OCI-M1 (cell line): ENCODE data around the gene B3GNT3.
A peak's percentile ranks its signal among the peaks of the same experiment; 100 is the strongest.

ENCODE experiments used
- DNase-seq: peaks from one replicate; lab custom pipeline; 2025; lab: John Stamatoyannopoulos, UW

Gene B3GNT3, protein sequence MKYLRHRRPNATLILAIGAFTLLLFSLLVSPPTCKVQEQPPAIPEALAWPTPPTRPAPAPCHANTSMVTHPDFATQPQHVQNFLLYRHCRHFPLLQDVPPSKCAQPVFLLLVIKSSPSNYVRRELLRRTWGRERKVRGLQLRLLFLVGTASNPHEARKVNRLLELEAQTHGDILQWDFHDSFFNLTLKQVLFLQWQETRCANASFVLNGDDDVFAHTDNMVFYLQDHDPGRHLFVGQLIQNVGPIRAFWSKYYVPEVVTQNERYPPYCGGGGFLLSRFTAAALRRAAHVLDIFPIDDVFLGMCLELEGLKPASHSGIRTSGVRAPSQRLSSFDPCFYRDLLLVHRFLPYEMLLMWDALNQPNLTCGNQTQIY

GRCh38 chr19:17794731-17795494 is at the start of gene B3GNT3:
Gene B3GNT3, plus strand, starts transcription at chr19:17795138. Its CDS starts 12,670 bp downstream, at chr19:17807808.
- no peak for DNase-seq

- DNase-seq, result peak; percentile 97
Observed at GRCh38 chr19:17747205-17748098, 47.5 kb upstream of the B3GNT3 start.

DNA sequence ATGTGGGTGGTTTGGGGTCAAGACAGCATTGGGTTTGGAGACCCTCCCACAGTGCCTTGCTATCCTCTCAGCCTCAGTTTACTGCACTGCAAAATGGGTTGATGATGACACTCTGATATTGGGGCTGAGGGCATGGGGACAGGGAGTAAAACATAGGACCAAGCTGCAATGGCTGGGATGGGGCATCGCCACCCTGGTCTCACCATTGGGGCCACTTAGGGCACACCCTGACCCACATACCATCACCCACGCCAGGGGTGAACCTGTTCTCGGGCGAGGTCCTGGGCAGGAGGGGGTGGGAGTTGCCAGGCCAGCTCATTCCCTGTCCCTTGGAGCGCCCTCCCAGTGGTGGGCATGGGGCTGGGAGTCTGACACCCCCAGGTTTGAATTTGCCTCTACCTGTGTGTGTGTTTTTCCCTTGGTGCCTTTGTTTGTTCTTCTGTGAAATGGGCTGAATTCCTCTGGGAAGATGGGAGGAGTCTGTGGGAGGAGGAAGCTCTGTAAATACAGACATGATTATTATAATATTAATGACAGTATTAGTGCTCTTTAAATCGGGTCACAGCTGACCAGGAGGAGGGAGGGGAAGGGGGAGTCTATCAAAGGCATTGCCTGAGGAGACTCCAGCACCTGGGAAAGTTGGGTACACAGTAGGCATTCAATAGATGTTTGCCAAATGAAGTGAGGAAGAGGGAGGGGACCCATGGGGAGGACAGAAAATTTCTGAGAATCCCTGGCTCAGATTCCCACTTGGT is 45.9 kb upstream of the B3GNT3 start:
- DNase-seq, result no peak

GRCh38 chr19:17749912-17750317 is 45.0 kb upstream of the B3GNT3 start:
- peak; percentile 22 for DNase-seq

DNA sequence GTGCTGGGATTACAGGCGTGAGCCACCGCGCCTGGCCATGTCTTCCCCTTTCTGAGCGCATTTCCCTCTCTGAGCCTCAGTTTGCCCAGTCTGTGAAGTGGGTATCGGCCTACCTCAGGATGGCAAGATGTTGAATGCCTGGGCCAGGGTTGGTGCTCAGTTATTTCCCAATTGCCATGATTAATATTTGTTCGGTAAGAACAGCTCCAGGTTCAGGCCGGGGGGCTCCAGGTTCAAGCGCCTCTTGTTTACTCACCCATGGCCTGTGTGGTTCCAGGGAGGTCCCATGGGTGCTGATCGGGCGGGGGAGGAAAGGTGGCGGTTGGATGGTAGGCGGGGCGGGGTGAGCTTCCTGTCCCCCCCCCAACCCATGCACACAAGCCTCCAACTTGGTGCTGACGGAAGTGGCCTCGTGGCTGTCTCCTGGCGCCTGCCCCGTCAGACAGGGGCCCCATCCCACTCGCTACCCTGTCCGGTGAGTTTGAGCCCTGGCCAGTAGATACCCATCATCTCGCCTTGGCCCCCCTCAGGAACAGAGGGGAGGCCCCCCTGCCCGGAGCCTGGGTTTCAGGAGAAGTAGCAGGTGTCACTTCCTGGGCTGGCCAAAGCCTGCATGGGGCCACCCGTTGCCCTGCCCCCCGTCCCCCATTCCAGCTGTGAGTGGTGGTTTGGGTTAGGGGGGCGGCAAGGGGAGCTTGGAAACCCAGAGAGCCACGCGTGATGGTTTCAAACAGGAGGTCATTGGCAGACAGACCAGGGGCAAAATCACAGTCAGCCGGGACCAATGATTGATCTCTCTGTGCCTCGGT is 43.6 kb upstream of the B3GNT3 start, which contains the start of gene FCHO1:
FCHO1 (plus strand) TSS at position 375 of the 809 bp plus-strand sequence. CDS start 3,688 bp downstream, outside the sequence.
- DNase-seq, result peak; percentile 75

DNA sequence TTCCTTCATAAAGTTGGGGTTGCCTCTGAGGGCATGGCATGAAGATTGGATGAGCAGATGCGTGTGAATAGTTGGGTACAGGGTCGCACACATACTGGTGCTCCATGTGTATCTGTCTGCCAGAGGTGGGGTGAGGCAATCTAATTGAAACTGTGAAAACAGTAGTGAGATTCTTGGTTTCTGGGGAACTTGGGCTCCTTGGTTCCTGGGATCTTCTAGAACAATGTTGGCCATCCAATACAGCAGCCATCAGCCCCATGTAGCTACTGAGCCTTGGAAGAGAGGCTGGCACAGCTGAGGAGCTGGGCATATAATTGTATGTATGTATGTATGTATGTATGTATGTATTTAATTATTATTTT is 43.0 kb upstream of the B3GNT3 start:
- peak; percentile 55 for DNase-seq

DNA sequence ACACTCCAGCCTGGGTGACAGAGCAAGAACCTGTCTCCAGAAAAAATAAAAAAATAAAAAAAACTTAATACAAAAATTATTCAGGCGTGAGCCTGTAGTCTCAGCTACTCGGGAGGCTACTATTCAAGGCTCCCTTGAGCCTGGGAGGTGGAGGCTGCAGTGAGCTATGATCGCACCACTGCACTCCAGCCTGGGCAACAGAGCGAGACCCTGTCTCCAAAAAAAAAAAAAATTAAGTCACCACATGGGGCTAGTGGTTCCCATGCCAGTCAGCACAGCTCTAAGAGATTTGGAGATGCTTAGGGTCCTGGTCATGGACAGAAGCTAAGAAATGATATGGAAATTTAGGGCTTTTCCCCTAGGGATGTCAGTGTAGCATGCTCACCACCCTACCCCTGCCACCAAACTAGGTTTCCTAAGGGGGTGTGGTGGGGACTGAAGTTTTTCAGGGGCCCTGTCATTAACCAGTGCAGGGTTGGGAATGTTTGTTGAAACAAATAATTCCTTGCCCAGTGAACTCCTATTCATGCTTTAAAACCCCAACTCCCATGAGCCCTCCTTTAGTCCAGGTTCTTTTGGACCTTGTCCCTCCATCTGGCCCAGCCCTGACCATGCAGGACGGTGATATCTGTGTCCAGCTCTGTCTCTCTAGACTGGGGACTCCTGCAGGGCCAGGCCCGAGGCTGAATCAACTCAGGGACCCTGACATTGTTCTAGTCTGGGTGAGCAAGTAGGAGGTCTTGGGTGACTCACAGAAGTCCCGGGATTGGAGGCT is 41.9 kb upstream of the B3GNT3 start:
- DNase-seq, result no peak

- DNase-seq, result no peak
Observed at GRCh38 chr19:17753976-17754375, 41.0 kb upstream of the B3GNT3 start.

- DNase-seq, result peak; percentile 13
Observed at GRCh38 chr19:17754634-17755442, 40.1 kb upstream of the B3GNT3 start.

DNA sequence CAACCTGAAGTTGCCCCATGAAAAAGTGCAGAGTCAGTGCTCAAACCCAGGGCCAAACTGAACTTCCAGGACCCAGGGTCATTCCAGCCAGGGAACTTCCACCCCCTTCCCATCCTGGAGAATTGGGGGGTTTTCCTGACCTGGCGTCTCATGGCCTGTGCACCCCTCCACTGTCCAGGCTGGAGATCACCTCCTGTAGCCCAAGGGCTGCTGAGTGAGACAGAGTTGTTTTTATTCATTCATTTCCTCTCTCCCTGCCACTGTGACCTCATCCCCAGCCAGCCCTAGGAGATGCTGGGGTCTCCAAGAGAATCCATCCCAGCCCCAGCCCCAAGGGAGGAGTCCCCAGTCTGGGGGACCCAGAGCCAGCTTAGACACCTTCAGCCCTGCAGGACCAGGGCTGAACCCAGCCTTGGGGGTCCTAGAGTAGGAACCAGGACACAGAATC is 39.5 kb upstream of the B3GNT3 start:
- DNase-seq, result no peak

- peak; percentile 47 for DNase-seq
Observed at GRCh38 chr19:17755977-17756670, 38.8 kb upstream of the B3GNT3 start.

DNA sequence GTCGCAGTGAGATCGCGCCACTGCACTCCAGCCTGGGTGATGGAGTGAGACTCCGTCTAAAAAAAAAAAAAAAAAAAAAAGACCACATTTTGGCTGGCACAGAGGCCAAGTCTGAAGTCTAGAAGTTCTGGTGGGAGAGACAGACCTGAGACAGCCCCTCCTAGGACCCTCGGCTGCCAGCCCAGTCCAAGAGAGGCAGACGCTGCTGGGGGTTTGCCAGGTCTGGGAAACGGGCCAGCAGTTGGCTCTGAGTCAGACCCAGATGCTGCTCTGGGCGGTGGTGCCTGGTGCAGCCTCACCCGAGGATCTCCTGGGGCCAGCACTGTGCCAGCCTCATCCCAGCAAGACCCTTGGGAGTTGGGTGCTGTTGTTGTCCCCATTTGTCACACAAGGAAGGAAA is 37.8 kb upstream of the B3GNT3 start:
- DNase-seq, result no peak

GRCh38 chr19:17758515-17758914 is 36.4 kb upstream of the B3GNT3 start:
- DNase-seq, result no peak

DNA sequence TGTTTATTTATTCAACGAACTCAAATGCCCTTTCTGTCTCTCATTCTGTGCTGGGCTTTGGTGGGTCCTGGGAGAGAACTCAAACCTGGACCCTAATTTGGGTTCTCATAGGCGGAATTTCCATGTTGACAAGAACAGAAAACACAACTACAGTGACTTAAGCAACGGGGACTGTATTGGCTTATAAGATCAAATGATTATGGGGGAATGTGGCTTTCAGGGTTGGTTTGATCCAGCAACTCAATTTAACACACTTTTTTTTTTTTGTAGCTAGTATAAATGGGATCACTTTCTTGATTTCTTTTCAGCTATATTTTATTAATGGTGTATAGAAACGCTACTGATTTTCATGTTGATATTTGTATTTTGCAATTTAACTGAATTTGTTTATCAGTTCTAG is 33.8 kb upstream of the B3GNT3 start:
- DNase-seq, result no peak

DNA sequence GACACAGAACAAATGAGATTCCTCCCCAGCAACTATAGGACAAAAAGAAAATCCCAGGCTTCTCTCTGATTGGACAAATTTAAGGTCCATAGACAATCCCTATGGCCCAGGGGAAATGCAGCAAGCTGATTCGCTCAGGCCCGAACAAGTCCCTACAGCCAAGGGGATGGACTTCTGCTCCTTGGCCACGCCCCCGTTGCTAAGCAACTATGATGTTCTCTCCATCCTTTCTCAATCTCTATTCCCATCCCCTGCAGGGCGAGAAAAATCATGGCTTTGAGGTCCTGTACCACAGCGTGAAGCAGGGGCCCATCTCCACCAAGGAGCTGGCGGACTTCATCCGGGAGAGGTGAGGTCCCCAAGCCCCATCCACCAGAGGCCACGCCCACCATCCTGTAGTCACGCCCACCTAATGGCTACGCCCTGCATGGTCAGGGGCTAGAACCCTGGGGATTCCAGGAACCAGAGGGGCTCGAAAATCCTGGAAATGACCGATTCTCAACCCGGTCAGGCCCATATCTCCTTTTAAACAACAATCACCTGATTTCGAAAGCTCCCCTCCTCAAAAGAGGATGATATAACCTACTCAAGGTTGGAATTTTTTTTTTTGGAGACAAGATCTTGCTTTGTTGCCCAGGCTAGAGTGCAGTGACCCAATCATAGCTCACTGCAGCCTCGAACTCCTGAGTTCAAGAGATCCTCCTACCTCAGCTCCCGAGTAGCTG is 32.3 kb upstream of the B3GNT3 start:
- DNase-seq, result peak; percentile 72

DNA sequence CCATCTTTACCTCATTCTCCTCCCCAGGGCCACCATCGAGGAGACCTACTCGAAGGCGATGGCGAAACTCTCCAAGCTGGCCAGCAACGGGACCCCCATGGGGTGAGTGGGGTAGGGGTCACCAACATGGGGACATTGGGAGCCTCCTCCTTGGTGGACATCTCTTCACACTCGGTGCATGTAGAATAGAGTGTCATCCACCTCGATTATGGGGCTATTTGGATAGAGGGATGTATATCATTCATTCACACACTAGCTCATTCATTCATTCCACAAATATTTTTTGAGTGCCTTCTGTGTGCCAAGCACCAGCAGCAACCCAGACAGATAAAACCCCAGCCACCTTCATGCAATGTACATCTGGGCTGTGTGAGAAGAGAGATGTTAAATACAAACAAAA is 30.6 kb upstream of the B3GNT3 start:
- no peak for DNase-seq

DNA sequence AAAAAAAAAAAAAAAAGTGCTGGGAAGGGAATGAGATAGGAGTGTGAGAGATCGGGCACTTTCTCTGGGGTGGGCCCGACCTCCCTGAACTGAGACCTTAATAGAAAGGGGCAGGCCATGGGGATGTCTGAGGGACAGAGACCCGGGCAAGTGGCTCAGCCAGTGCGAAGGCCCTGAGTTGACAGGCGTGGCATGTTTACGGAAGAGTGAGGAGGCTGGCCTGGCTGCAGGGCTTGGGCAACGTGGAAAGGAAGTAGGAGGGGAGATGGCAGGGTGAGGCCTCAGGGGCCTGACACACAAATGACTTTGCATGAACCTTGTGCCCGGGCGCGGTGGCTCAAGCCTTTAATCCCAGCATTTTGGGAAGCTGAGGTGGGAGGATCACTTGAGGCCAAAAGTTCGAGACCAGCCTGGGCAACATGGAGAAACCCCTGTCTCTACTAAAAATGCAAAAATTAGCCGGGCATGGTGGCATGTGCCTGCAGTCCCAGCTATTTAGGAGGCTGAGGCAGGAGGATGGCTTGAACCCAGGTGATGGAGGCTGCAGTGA is 29.8 kb upstream of the B3GNT3 start:
- peak; percentile 35 for DNase-seq
